Smooth muscle cell (in vitro differentiated cells): ENCODE measurements around the gene ALK. TPM values are rescaled to one million over a fixed set of nuclear protein-coding genes. Genes with fewer than 3 reads are reported as not detected.
A peak's percentile ranks its signal among the peaks of the same experiment; 100 is the strongest.

Source experiments
- DNase-seq: peaks from one replicate; lab custom pipeline; 2025; ENCODE audit not compliant: unreplicated experiment; lab: John Stamatoyannopoulos, UW
- H2AFZ ChIP-seq: fragments of 200-600 bp; sonication (generic); 2 replicates; pipeline ENCODE4 v1.6.0; 2016; ENCODE audit warnings: antibody characterized with exemption, low read depth, mild to moderate bottlenecking
- H3F3A ChIP-seq: fragments of 200-600 bp; sonication (generic); 2 replicates; pipeline ENCODE4 v1.6.0; 2017; ENCODE audit warnings: antibody characterized with exemption, low read depth
- H3K27ac ChIP-seq: fragments of 200-600 bp; sonication (generic); 2 replicates; pipeline ENCODE4 v1.5.1; 2016; ENCODE audit warnings: low read depth, mild to moderate bottlenecking
- H3K27me3 ChIP-seq: fragments of 200-600 bp; sonication (generic); 2 replicates; pipeline ENCODE4 v1.6.1; 2016; ENCODE audit warnings: low read depth, mild to moderate bottlenecking
- H3K36me3 ChIP-seq: fragments of 200-600 bp; sonication (generic); 2 replicates; pipeline ENCODE4 v1.5.1; 2016; ENCODE audit warnings: low read depth
- H3K4me1 ChIP-seq: fragments of 200-600 bp; sonication (generic); 2 replicates; pipeline ENCODE4 v1.5.1; 2016; ENCODE audit warnings: low read depth
- H3K4me2 ChIP-seq: fragments of 200-600 bp; sonication (generic); 2 replicates; pipeline ENCODE4 v1.6.0; 2016; ENCODE audit warnings: mild to moderate bottlenecking
- H3K4me3 ChIP-seq: fragments of 200-600 bp; sonication (generic); 2 replicates; pipeline ENCODE4 v1.5.1; 2016; ENCODE audit warnings: mild to moderate bottlenecking
- H3K79me2 ChIP-seq: fragments of 200-600 bp; sonication (generic); 2 replicates; pipeline ENCODE4 v1.6.0; 2016; ENCODE audit warnings: low read depth, mild to moderate bottlenecking
- H3K9ac ChIP-seq: fragments of 200-600 bp; sonication (generic); 2 replicates; pipeline ENCODE4 v1.6.0; 2016; ENCODE audit warnings: low read depth
- H3K9me3 ChIP-seq: fragments of 200-600 bp; sonication (generic); replicated peaks from 2 replicates; pipeline ENCODE4 v1.5.1; 2016; ENCODE audit warnings: low read depth
- H4K20me1 ChIP-seq: fragments of 200-600 bp; sonication (generic); 2 replicates; pipeline ENCODE4 v1.6.0; 2016; ENCODE audit warnings: low read depth
- WGBS: methylation state at CpG from one replicate; pipeline ENCODE4 v1.1.7; 2016; ENCODE audit warnings: low lambda C conversion rate; 5-methylcytosine and 5-hydroxymethylcytosine counted together
- polyA plus RNA-seq: library from polyadenylated mRNA; unstranded; fragments of >200 nt; fragmentation: Nextera tagmentation; extraction: Ambion mirVana; gene quantifications from 2 replicates; pipeline ENCODE4 v1.2.1, GENCODE V29; 2016
- total RNA-seq: library from RNA; depleted of rRNA; stranded (reverse); fragments of >200 nt; gene quantifications from 2 replicates; pipeline ENCODE4 v1.2.3, GENCODE V29; 2014
- TF ChIP-seq, protein P1 (sequence below): fragments of 200-600 bp; sonication (generic); IDR thresholded peaks from 2 replicates; pipeline ENCODE4 v1.5.1; 2017; ENCODE audit warnings: borderline replicate concordance, mild to moderate bottlenecking, antibody characterized with exemption; ENCODE audit not compliant: insufficient read depth, poor library complexity, severe bottlenecking

The ALK gene
- total and polyA plus RNA-seq, 2 experiments from 2014 or later = 0.13 to 0.19 TPM

DNA sequence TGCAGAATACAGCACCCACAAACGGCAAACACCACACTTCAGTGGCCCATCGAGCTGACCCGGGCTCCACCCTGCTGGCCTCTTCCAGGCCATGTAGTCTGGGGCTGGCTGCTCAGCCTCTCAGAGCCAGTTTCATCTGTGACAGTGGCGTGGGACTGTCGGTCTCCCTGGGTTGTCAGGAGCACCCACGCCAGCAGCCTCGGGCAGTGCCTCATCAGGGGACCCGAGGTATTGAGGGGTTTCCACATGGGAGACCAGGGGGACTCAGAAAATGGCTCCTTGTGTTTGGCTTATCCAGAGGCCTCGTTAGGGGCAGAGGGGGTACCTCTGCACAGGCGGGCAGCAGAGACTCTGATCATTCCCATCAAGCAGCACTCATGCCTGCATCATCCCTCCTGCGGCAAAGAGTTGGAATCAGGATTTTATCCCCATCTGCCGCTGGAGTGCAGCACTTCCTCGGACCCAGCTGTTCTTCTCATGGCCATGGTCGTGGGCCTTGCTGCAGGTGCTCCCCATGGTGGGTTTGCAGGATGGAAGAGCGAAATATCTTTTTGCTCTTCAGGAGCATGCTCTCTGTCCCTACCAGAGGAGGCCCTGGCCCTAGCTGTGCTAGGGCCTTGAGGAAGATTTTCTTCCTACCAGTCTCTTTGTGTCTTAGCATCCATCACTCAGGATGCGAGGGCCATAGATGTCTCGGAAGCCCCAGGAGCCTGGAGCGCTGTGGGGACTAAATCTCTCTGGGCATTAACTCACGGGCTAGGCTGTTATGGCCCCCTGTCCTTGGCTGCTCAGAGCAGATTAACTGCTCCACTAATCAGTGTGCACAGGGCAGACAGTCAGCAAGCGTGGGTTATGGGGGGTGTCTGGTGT lies 705.4 kb downstream of the ALK start:
- Histone ChIP-seq H3F3A (no peaks in the 10 kb centered on the region), H4K20me1 (no peaks in the 10 kb centered on the region), H3K79me2 (no peaks in the 10 kb centered on the region), H2AFZ (no peak overlapping the region), H3K27me3 (no peaks in the 10 kb centered on the region), H3K4me2 (no peak overlapping the region), H3K4me1 (no peaks in the 10 kb centered on the region), H3K9me3 (no peaks in the 10 kb centered on the region), H3K4me3 (no peak overlapping the region), H3K9ac (no peak overlapping the region), H3K36me3 (no peaks in the 10 kb centered on the region), H3K27ac (no peak overlapping the region)
- TF ChIP-seq, protein P1, sequence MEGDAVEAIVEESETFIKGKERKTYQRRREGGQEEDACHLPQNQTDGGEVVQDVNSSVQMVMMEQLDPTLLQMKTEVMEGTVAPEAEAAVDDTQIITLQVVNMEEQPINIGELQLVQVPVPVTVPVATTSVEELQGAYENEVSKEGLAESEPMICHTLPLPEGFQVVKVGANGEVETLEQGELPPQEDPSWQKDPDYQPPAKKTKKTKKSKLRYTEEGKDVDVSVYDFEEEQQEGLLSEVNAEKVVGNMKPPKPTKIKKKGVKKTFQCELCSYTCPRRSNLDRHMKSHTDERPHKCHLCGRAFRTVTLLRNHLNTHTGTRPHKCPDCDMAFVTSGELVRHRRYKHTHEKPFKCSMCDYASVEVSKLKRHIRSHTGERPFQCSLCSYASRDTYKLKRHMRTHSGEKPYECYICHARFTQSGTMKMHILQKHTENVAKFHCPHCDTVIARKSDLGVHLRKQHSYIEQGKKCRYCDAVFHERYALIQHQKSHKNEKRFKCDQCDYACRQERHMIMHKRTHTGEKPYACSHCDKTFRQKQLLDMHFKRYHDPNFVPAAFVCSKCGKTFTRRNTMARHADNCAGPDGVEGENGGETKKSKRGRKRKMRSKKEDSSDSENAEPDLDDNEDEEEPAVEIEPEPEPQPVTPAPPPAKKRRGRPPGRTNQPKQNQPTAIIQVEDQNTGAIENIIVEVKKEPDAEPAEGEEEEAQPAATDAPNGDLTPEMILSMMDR = no peak
- DNase-seq = no peak
- WGBS = 90% methylated on average over 20 of the region's 20 CpGs

DNA sequence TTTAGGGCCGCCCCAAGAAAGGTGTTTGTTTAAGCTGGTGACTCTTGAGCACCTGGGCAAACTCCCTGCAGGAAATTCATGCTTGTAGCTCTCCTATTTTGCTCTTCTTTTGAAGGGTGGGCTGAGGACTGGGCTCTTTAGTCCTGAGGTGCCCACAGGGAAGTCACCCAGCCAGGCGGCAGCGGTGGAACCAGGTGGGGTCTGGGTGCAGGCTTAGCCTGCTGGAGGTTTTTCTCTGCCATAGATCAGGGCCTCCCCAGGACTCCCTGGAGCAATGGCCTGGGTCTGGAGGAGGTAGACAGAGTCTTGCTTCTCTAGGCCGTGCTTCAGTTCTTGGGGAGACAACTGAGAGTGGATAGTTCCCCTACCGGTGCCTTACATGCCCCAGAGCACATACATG lies 706.3 kb downstream of the ALK start:
- Histone ChIP-seq H2AFZ (no peak overlapping the region), H3K9me3 (no peaks in the 10 kb centered on the region), H4K20me1 (no peaks in the 10 kb centered on the region), H3F3A (no peaks in the 10 kb centered on the region), H3K4me1 (no peaks in the 10 kb centered on the region), H3K27ac (no peak overlapping the region), H3K9ac (no peak overlapping the region), H3K4me3 (no peak overlapping the region), H3K27me3 (no peaks in the 10 kb centered on the region), H3K36me3 (no peaks in the 10 kb centered on the region), H3K4me2 (no peak overlapping the region), H3K79me2 (no peaks in the 10 kb centered on the region)
- TF ChIP-seq, protein P1 = no peak
- 97% methylated on average over 5 of the region's 5 CpGs for WGBS
- DNase-seq = no peak

DNA sequence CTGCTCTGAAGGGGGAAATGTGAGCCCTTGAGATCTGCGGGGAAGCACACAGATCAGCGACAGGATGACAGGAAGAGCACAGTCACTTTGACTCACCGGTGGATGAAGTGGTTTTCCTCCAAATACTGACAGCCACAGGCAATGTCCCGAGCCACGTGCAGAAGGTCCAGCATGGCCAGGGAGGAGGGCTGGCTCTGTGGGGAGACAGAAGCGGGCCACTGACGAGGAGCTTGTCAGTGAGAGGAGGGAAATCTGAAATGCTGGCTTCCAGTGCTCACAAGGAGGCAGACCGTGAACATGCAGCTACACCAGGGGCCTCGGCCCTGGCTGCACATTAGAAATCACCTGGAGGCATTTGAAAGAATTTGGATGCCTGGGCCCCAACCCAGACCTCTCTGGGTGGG lies 707.5 kb downstream of the ALK start:
- H3K4me2 ChIP-seq = no peak overlapping the region
- no peak overlapping the region for H3K9ac ChIP-seq
- no peaks in the 10 kb centered on the region for H3F3A ChIP-seq
- no peaks in the 10 kb centered on the region for H3K36me3 ChIP-seq
- no peaks in the 10 kb centered on the region for H3K4me1 ChIP-seq
- WGBS = 40% methylated on average over 9 of the region's 9 CpGs
- H4K20me1 ChIP-seq = no peaks in the 10 kb centered on the region
- TF ChIP-seq, protein P1 = no peak
- no peaks in the 10 kb centered on the region for H3K79me2 ChIP-seq
- no peak overlapping the region for H3K27ac ChIP-seq
- H2AFZ ChIP-seq = no peak overlapping the region
- DNase-seq = no peak
- H3K4me3 ChIP-seq = no peak overlapping the region
- H3K9me3 ChIP-seq = no peaks in the 10 kb centered on the region
- H3K27me3 ChIP-seq = no peaks in the 10 kb centered on the region

GRCh38 chr2:29212009-29212408 lies 709.4 kb downstream of the ALK start:
- no peaks in the 10 kb centered on the region for H4K20me1 ChIP-seq
- no peak for DNase-seq
- H3K27ac ChIP-seq = no peak overlapping the region
- no peak overlapping the region for H3K9ac ChIP-seq
- H3K79me2 ChIP-seq = no peaks in the 10 kb centered on the region
- H3F3A ChIP-seq = no peaks in the 10 kb centered on the region
- H2AFZ ChIP-seq = no peak overlapping the region
- no peak overlapping the region for H3K4me2 ChIP-seq
- WGBS = 65% methylated on average over 5 of the region's 5 CpGs
- H3K4me3 ChIP-seq = no peak overlapping the region
- no peaks in the 10 kb centered on the region for H3K27me3 ChIP-seq
- H3K4me1 ChIP-seq = no peaks in the 10 kb centered on the region
- H3K9me3 ChIP-seq = no peaks in the 10 kb centered on the region
- TF ChIP-seq, protein P1 = peak; percentile 14
- H3K36me3 ChIP-seq = no peaks in the 10 kb centered on the region
